ENCODE results near the gene LIPM.

DNA sequence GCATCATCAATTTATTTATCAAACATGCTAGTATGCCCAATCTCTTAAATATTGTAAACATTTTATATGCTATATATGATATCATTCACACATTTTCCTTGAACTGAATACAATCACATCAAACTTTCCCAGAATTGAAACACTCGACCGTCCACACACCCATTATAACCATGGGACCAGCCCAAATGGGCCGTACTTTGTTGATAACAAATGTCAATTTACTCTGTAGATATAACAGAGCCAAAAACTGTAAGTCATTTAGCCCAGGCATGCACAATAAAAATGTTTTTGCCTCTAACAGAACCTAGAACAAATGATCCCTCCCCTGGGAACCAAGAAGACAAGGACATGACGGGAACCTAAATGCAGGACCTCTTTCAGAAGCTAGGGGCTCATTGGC is 49.8 kb downstream of the LIPM start:
- TF ChIP-seq POLR2A (IDR thresholded peaks at IDR 0.05): no peak
- TF ChIP-seq, protein P1, sequence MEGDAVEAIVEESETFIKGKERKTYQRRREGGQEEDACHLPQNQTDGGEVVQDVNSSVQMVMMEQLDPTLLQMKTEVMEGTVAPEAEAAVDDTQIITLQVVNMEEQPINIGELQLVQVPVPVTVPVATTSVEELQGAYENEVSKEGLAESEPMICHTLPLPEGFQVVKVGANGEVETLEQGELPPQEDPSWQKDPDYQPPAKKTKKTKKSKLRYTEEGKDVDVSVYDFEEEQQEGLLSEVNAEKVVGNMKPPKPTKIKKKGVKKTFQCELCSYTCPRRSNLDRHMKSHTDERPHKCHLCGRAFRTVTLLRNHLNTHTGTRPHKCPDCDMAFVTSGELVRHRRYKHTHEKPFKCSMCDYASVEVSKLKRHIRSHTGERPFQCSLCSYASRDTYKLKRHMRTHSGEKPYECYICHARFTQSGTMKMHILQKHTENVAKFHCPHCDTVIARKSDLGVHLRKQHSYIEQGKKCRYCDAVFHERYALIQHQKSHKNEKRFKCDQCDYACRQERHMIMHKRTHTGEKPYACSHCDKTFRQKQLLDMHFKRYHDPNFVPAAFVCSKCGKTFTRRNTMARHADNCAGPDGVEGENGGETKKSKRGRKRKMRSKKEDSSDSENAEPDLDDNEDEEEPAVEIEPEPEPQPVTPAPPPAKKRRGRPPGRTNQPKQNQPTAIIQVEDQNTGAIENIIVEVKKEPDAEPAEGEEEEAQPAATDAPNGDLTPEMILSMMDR (IDR thresholded peaks at IDR 0.05 in 4 of 5, conservative IDR thresholded peaks at IDR 0.05 in 1 of 5): no peak

Data from gastrocnemius medialis (tissue), 4 donors.